22Rv1 (cell line): ENCODE measurements around the gene WDR5.

ENCODE experiments used
- CTCF ChIP-seq: fragments of 450-650 bp; IDR thresholded peaks from 2 replicates; pipeline ENCODE4 v1.5.1; 2017; ENCODE audit warnings: mild to moderate bottlenecking
- ZFX ChIP-seq: fragments of 450-650 bp; IDR thresholded peaks from 2 replicates; pipeline ENCODE4 v1.6.1; 2017; ENCODE audit warnings: antibody characterized with exemption, borderline replicate concordance

- no peak for TF ChIP-seq CTCF
- no peak for TF ChIP-seq ZFX
Observed at GRCh38 chr9:134112561-134112960, 23.3 kb upstream of the WDR5 start.
